Right forelimb (tissue), 1 donor: ENCODE data around the gene UMPS.
"Not testable (repeated sequence)": the region's sequence is repeated elsewhere in the genome, so short reads cannot be mapped to it uniquely, and the experiment has no call there.

ENCODE experiments used
- DNase-seq: peaks from one replicate; pipeline ENCODE4 v3.0.0-alpha.2; 2018

The UMPS gene

DNA sequence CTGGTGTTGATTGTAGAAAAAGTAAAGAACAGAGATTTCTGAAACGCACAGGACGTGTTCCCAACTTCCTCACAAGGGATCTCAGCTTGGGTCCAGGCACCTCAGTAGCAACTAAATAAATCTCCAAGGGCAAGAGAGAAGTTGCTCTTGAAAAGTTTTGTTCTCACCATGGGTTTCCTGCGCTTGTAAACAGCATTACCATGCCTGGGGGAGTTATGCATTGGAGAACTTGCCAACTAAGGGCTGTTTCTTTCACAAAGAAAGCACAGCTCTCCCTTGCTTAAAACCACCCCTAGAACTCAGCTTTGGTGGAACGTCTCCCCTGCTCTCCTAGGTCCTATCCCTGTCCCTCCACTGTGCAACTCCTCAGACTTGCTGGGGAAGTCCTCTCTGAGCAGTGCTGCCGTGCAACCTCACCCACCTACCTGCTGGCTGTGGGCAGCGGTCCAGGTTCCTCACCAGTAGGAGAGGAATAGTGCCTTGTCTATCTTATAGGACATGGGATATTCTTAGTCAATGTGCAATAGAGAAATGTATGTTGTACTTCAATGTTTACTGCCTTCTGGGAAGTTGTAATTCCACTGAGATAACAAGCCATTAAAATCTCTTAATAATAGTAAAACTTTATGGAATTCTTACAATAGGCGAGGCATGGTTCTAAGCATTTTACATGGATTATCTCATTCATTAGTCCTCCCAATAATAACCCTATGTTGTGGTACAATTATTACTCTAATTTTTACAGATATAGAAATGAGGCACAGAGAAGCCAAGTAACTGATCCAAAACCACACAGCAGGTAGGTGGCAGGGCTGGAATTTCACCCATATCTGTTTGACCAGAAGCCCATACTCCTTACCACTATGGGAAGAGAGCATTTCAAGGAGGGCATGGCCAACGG is 51.5 kb downstream of the UMPS start:
- no peak for DNase-seq

DNA sequence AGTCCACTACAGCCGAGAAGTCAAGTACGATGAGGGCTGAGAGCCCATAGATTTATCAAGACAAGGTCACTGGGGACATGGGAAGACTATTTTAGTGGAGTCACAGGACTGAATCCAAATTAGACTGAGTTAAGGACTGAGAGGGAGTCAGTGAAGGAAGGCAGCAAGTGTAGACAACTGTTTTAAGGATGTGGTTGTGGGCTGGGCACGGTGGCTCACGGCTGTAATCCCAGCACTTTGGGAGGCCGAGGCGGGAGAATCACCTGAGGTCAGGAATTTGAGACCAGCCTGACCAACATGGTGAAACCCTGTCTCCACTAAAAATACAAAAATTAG is 52.1 kb downstream of the UMPS start:
- not testable (repeated sequence) for DNase-seq

DNA sequence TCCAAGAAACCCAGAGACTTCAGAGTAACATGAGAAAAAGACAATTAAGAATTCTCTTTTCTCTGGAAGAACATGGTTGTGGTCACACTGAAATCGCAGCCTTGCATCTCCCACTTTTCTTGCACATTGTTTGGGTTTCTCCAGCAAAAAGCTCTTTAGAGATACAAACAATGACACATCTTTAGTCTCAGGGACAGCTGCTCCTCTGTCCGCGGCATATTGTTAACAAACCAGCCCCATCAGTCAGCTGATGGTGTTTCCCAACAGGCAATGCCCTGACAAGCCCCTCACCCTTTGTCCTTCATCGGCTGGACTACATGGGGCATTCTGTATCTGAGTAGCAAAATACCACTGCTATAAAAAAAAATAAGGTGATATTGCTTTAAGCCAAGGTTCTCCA is 53.4 kb downstream of the UMPS start:
- DNase-seq = no peak

DNA sequence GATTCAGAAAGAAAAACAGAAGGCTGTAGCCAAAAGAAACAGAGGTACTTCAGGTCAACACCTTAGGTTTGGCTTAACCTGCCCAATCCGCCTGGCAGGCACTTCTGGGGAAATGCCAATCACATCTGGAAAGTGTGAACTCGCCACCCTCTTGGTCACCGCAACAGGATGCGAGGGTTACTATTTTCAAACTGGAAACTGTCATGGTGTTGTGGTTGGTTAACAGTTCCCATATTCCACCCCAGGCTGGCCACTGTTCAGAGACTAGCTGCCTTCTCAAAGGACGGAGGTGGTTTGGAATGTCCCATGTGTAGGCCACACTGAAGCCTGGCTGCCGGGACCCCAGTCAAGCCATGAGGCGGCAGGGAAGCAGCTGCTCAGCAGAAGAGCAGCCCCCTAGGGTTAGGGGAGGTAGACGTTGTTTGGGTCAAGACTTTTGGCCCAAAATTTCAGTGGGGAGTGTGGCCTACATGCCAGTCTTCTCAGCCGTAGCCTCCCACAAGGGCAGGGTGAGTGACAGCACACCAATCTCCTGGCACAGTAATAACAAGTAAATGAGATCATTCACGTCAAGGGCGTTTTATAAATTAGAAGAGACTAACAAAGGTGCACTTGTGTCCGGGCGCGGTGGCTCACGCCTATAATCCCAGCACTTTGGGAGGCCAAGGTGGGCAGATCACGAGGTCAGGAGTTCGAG is 54.6 kb downstream of the UMPS start:
- DNase-seq = no peak

DNA sequence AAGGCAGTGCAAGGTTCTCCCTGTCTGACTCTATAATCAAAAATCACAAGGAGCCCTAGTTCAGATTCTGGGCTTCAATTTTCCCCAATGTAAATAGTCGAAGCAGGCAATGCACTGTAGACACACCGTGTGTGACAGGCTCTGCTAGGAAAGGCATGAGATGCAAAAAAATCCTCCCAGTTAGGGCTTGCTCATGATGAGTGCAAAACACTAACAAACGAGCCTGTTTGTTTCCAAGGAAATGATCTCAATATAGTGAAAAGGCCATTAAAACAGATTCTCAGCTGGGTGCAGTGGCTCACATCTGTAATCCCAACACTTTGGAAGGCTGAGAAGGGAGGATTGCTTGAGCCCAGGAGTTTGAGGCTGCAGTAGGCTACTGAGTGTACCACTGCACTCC is 55.7 kb downstream of the UMPS start:
- DNase-seq = no peak

DNA sequence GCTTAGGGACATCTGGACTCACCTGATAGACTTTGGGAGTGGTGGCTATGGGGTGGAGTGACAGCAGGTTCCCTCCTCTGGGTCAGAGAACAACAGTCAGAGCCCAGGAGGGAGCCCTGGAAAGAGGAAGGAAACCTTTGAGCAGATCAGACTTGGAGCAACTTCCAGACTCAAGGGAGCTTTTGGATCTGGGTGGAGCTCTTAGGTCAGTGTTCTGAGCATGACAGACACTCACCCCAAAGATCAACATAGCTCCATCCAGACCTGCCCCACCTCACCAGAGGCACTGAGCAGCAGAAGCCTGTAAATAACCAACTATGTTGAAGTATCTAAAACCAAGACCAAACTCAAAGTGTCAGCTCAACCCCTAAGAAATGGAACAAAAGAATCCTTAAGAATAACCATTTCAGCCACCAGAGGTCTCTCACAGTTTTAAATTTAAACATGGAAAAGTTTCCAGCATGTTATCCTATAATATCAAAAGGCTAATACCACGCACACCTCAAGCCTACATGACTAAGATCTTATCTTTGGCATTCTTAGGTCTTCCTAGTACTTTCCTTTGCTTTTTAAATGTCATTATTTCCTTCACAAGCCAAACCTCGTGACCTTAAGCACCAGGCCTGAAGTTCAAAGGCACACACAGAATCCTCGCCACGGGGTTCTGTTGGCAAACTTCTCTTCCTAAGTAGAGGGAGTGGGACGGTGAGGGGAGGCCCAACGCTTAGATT is 56.4 kb downstream of the UMPS start:
- DNase-seq = no peak

DNA sequence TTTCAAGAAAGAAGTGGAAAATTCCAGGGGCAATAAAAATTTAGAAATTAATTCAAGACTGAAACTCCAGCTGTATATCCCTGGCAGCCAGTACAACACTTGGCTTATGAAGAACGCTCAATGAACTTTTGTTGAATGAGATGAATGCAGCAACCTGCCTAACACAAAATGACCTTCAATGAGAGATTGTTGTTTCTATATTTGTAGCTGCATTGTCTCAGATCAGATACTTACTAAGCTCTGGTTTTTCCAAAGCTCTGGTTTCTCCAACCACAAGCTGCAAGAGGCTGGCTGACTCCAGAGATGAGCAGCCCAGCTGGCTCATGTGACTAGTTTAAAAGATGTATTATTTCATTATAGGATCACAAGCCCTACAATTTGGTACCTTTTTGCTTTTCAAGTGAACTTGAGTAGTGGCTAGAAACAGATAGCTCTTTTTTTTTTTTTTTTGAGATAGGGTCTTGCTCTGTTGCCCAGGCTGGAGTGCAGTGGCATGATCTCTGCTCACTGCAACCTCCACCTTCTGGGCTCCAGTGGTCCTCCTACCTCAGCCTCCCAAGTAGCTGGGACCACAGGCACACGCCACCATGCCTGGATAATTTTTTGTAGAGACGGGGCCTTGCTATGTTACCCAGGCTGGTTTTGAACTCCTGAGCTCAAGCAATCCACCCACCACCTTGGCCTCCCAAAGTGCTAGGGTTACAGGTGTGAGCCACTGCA is 57.4 kb downstream of the UMPS start:
- DNase-seq = no peak

DNA sequence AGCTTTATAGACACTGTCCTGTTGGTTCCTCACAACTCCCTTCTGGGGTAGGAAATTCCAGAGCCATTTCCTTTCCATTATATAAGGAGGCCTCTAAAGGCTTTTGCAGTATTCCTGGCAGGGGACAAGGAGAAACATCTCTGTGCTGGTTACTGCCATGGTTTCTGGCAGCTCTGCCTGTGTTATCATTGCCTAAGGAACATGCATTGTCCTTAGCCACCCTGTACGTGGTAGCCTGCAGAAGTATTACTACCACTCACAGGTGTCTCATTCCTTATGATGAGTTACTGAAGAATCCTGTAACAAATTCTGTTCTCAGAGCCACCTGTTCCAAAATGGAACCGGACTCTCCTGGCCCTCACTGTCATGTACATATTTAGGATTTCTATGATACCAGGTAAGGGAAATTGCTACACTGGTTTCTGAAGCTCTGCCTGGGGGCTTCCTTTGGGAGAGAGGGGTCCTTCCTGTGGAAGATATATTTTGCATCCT is 58.0 kb downstream of the UMPS start:
- DNase-seq = no peak

DNA sequence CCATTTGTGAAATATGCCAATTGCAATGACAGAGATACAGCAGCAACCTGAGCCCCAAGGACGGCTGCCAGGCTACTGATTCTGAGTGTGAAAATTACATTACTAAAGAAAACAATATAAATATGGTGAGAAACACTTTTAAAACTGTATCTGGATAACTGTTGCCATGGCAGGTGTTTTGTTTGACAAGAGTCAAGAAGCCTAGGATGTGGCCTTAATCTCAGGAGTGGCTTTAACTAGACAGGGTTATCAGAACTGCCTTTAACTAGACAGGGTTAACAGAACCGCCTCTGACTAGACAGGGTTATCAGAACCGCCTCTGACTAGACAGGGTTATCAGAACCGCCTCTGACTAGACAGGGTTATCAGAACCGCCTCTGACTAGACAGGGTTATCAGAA is 58.9 kb downstream of the UMPS start:
- not testable (repeated sequence) for DNase-seq

DNA sequence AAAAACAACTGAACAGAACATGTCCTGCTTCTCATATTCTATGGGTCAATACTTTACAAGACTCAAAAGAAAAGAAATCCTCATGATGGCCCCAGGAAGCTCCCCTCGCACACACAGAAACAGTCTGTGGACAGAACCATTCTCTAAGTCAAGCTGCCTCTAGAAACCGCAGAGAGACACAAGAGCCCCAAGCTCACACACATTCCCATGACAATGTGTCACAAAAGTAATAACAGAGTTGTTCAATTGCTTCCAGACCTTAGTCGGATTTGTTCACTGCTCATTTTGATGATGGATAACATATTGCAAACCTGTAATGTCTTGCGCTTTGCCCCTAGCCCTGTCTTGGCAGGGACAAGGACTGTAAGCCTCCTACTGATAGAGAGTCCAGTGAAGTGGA is 60.9 kb downstream of the UMPS start:
- no peak for DNase-seq

DNA sequence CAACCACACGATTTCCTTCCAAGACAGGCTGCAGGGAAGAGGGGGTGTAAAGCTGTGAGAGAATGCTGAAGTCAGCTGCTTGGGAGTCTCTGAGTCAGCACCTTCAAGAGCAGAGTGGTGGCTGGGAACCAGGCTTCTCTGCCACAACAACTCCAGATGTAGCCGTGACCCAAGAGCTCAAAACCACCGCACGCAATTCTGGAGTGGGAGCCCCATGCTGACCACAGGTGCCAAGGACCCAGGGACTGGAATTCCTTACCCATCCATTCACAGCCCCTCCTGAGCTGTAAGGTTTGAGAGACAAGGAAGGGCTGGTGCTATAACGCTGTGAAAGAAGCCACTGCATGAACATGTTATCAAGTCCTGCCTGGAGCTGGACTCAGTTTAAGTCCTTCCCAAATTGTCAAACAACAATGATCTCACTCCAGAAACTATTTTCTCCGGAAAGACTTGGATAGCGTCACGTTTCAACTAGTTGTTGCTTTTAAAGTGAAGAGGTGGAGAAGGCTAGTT is 61.4 kb downstream of the UMPS start:
- no peak for DNase-seq

DNA sequence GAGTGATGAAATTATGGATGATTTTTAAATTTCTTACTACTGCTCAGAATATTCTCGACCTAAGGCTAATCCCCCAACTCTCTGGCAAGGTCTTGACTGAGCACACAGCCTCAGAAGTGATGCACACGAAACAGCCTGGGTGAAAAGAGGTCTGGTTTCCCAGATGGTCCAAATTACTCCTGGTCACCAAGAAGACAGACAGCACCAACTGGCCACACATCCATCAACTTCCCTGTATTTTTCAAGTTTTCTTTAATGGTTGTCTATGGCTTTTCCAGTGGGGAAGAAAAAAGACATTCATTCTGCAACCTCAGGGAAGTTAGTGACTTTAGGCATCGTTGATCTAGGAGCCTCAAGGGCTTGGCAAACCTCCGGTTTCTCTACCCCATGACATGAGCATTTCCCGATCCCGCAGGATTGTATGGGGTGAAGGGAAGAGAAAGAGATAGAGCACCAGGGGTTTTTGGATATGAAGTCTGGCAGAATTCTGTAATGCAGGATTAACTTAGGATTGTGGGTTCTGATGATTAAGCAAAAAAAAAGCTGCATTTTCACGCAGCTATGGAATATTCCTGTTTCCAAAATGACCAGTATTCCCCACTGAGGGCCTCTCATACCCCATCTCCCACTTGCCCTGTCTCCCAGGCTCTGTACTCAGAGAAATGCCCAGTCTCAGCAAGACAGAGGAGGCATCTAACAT is 62.2 kb downstream of the UMPS start:
- DNase-seq = no peak

DNA sequence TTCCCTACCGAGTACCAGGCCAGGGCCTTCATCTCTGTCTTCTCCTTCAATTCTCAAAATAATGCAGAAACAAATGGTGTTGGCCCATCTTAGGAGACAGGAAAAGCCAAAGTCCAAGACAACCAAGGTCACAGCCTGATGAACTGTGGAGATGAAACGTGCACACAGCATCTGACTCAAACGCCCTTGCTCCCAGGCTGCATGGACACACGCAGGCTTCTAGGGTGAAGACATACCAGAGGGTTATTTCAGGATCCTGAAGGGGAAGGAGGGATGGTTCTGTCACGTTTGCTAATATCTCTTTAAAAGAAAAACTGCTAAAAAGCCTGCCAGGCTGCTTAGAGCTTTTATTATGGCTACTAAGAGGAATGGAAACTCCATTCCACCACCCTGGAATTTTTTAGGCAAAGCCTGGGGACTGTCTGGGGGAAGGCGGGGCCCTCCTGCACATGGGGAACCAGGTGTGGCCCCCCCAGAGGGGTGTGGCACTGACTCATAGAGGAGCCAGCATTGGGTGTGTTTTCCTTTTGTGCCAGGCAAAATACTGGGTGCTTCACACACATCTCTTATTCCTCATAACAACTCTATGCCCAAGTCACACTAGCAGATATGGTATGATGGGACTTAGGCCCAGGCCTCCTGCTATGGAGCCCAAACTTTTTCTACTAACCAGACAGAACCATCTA is 62.9 kb downstream of the UMPS start:
- no peak for DNase-seq

DNA sequence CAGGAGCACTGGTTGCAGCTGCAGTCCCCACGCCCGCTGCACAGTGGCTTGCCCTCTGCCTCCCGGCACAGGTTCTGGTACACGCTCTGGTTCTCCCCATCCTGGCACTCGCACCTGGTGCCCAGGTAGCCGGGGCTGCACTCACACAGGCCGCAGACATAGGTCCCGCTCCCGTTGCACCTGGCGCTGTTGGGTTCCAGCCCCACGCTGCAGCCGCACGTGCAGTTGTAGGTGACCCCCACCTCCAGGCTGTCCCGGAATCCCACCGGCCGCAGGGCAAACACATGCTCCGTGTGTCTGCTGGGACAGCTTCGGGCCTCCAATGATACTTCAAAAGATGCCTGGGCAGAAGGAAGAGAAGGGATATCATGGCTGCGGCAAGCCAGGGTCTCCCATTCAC is 66.2 kb downstream of the UMPS start:
- DNase-seq = no peak

DNA sequence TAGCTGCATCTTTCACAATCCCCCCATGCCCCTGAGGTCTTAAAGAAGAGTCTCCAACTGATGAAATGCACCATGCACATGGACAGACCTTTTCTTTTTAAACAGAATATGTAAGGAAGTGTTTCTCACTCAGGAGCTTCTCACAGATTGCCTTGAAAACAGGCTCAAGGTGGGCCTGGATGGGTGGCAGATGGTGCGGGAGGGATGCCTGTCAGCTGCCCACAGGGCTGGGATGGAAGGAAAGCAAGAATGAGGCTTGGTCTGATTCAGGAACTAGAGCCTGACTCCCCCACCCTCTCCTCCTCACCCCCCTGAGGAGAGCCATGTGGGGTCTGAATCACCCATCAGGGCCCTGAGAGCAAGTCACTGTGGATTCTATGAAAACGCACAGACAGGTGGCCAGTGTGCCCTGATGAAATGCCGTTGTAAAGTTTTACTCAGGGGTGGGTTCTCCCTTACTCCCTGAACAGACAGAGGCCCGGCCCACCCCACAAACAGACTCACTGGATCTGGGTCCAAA is 67.2 kb downstream of the UMPS start:
- no peak for DNase-seq
